Measurements from ENCODE around the gene ZNF691.
"Not testable (repeated sequence)": the region's sequence is repeated elsewhere in the genome, so short reads cannot be mapped to it uniquely, and the experiment has no call there.

Gene ZNF691

GRCh38 chr1:42860339-42861013 is 14.1 kb downstream of the ZNF691 start:
- no peak for DNase-seq

GRCh38 chr1:42861014-42861399 is 14.6 kb downstream of the ZNF691 start:
- no peak for DNase-seq

DNA sequence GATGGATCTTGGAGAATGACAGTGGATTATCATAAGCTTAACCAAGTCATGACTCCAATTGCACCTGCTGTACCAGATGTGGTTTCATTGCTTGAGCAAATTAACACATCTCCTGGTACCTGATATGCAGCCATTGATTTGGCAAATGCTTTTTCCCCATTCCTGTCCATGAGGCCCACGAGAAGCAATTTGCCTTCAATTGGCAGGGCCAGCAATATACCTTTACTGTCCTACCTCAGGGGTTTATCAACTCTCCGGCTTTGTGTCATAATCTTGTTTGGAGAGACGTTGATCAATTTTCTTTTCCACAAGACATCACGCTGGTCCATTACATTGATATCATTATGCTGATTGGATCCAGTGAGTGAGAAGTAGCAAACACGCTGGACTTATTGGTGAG is 20.1 kb downstream of the ZNF691 start:
- DNase-seq: no peak

GRCh38 chr1:42868466-42868865 is 22.1 kb downstream of the ZNF691 start:
- DNase-seq: not testable (repeated sequence)

DNA sequence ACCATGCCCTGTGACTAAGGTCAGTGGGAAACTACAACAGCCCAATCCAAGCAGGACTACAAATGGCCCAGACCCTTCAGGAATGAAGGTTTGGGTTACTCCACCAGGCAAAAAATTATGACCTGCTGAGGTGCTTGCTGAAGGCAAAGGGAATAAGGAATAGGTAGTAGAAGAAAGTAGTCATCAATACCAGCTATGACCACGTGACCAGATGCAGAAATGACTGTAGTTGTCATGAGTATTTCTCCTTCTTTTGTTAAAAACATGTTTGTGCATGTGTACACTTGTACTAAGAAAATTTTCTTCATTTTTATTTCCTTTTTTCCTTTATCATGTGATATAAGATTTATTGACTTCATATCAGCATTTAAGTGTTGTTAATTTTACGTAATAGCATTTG is 22.8 kb downstream of the ZNF691 start:
- DNase-seq: not testable (repeated sequence)

GRCh38 chr1:42869751-42870150 is 23.3 kb downstream of the ZNF691 start:
- not testable (repeated sequence) for DNase-seq

DNA sequence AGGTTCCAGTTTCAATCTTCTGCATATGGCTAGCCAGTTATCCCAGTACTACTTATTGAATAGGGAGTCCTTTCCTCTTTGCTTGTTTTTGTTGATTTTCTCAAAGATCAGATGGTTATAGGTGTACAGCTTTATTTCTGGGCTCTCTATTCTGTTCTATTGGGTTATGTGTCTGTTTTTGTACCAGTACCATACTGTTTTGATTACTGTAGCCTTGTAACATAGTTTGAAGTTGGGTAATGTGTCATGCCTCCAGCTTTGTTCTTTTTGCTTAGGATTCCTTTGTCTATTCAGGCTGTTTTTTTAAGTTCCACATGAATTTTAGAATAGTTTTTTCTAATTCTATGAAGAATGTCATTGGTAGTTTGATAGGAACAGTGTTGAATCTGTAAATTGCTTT is 26.7 kb downstream of the ZNF691 start:
- not testable (repeated sequence) for DNase-seq

DNA sequence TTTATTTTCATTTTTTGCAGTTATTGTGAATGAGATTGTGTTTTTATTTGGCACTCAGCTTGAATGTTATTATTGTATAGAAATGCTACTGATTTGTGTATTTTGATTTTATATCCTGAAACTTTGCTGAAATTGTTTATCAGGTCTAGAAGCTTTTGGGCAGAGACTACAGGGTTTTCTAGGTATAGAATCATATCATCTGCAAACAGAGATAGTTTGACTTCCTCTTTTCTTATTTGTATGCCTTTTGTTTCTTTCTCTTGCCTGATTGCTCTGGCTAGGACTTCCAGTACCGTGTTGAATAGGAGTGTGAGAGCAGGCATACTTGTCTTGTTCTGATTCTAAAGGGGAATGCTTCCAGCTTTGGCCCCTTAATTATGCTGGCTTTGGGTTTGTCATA is 27.3 kb downstream of the ZNF691 start:
- DNase-seq: no peak

DNA sequence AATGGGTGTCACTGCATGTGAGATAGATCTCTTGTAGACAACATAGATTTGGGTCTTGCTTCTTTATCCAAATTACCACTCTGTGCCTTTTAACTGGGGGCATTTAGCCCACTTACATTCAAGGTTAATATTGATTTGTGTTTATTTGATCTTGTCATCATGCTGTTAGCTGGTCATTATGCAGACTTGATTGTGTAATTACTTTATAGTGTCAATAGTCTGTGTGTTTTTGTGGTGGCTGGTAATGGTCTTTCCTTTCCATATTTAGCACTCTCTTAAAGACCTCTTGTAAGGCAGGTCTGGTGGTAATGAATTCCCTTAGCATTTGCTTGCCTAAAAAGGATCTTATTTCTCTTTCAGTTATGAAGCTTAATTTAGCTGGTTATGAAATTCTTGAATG is 29.6 kb downstream of the ZNF691 start:
- DNase-seq: no peak

- no peak for DNase-seq
Measured at GRCh38 chr1:42877380-42877779, 31.0 kb downstream of the ZNF691 start.

- DNase-seq: no peak
Measured at GRCh38 chr1:42880384-42880783, 34.0 kb downstream of the ZNF691 start.

DNA sequence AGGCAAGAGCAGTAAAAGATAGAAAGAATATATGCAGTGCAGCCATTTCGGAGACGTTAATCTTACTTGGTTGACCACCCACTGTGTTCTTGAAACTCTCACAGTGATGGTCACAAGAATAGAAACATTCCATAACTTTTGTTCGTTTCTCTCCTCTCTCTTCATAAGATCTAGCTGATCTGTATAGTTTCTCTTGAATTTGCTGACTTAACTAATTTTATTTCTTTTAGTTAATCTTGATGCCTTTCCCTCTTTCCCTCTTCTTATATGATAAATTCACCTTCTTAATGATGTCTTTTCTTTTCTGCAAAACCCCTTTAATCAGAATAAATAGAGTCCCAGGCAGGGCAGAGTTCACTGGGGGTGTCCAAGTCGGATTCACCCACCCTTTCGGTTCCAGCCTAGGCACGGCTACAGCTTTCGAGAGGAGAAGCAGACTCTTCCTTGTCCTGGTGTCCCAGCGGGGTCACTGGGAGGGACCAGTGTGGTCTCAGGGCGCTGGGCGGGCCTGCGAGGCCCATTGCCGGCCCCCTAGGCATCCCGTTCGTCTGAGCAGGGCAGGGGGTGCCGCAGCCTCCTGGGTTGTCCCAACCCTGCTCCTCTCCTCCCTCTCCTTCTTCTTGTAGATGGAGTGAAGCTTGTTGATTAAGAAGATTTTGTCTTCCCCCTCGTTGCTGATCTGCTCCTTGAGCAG is 39.8 kb downstream of the ZNF691 start:
- no peak for DNase-seq

DNA sequence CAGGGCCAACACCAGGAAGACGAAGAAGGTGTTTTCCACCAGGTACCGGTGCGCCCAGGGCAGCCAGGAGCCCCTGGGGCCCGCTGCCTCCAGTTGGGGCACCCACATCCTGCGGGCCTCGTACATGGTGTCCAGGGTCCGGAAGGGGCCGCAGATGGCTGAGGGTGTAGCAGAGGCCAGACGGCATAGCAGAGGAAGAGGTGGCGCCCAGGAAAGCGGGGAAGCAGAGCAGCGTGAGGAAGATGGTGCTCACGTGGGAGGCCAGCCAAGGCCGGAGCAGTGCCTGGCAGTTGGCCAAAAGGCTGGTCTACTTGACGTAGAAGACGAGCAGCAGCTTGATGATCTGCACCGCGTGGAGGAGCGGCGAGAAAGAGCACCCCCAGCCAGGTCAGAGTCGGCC is 40.4 kb downstream of the ZNF691 start:
- no peak for DNase-seq

- DNase-seq: no peak
Measured at GRCh38 chr1:42887366-42887765, 41.0 kb downstream of the ZNF691 start.

DNA sequence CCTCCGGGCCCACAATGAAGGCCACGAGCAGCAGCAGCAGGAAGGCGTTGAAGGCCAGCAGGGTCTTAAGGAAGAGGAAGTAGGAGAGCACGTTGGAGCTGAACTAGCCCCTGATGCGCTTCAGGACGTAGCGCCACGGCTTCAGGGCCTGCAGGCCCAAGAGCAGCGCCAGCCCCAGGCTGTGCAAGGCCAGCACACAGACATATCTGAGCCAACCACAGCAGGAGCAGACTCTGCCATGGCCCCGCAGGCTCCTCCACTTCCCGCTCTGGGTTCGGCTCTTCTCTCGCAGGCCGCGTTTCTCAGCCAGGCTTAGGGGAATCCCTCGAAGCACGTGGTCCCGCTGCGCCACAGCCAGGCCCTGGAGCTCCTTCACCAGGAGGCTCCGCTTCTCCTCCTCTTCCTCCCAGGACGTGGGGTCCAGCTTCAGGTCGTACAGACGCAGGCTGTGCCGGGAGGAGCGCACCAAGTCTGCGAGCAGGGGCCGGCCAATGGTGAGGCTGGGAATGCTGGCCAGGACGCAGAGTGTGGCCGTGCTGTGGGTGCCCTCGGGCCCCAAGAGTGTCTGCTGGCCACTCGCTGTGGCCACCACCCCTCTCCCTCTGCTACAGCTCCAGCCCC is 41.7 kb downstream of the ZNF691 start:
- DNase-seq: no peak

DNA sequence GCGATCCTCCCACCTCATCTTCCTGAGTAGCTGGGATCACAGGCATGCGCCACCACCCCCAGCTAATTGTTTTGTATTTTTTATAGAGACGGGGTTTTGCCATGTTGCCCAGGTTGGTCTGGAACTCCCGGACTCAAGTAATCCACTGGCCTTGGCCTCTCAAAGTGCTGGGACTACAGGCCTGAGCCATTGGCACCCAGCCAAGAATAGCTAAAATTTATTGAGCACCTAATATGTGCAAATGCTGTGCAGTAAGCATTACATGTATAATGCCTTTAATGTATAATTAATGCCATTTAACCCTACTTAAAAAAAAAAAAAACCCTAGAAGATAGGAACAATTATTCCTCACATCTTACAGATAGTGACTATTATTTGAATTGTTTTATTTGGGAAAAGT is 42.9 kb downstream of the ZNF691 start:
- DNase-seq: no peak

GRCh38 chr1:42891465-42892138 is 45.2 kb downstream of the ZNF691 start:
- no peak for DNase-seq

DNA sequence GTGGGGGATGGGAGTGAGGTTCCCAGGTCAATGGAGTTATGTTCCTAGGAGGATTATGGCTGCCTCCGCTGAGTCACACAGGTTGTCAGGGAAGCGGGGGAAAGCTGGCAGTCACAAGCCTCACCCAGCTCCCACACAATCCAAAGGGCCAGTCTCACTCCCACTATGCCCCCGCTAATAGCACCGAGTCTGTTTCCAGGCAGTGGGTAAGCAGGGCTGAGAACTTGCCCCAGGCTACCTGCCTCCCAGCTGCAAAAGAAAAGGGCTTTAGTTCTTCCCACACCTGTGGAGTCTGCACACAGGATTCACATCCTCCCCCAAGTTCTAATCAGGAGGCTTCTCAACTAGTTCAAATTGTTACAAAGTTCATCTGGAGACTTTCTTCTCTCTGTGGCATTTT is 53.5 kb downstream of the ZNF691 start:
- DNase-seq: not testable (repeated sequence)
